ENCODE data around the gene GCC2.
A peak's percentile ranks its signal among the peaks of the same experiment; 100 is the strongest.

The GCC2 gene

DNA sequence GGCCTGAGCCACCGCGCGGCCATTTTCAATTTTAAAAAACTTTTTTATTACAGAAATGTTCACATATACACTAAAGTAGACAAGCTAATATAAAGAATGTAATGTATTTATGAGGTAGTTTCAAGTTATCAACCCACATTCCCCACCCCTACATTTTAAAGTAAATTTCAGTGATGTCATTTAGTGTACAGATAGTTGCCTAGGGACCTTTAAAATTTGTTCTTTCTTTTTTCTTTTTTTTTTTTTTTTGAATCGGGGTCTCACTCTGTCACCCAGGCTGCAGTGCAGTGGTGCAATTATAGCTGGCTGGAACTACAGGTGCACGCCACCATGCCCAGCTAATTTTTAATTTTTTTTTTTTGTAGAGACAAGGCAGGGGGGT lies 82.7 kb downstream of the GCC2 start:
- DNase-seq (ENCODE audit: low spot score) = no peak
- Histone ChIP-seq H3K27ac (no peak overlapping the region), H3K4me3 (no peak overlapping the region)
- TF ChIP-seq, protein P1, sequence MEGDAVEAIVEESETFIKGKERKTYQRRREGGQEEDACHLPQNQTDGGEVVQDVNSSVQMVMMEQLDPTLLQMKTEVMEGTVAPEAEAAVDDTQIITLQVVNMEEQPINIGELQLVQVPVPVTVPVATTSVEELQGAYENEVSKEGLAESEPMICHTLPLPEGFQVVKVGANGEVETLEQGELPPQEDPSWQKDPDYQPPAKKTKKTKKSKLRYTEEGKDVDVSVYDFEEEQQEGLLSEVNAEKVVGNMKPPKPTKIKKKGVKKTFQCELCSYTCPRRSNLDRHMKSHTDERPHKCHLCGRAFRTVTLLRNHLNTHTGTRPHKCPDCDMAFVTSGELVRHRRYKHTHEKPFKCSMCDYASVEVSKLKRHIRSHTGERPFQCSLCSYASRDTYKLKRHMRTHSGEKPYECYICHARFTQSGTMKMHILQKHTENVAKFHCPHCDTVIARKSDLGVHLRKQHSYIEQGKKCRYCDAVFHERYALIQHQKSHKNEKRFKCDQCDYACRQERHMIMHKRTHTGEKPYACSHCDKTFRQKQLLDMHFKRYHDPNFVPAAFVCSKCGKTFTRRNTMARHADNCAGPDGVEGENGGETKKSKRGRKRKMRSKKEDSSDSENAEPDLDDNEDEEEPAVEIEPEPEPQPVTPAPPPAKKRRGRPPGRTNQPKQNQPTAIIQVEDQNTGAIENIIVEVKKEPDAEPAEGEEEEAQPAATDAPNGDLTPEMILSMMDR (IDR thresholded peaks at IDR 0.05) = no peak

DNA sequence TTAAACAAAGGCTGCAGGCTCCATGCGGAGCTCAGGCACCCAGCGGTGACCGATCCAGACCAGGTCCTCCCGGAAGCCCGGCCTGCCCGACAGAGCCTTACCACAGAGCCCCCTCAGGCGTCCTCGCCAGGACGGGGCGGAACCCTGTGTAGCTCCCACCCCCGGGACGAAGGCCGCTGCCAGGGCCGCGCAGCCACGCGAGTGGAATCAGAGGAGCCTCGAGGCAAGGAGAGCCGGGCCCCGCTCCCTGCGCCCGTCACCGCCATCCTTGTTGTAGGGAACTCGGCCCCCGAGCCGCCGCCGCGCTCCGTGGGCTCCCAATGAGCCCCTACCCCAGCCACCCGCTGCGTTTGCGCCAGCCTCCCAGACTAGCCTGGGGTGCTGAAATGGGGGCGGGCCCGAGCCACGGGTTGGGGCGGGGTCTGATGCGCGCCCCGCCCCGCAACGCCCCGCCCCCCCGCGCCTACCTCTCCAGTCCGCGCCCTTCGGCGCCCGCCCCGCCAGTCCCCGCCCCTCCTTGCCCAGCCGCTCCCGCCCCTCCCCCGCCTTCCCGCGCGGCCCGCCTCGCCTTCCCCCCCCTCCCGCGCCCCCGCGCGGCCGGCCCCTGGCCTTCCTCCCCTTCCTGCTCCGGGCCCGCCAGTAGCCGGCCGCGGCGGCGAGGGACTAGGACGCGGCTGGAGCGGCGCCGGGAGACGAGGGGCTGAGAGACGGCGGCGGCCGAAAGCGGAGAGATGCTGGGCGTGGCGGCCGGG lies 85.0 kb downstream of the GCC2 start, which contains the start of gene LIMS1:
LIMS1 (plus strand) TSS at position 639 of the 752 bp plus-strand sequence; CDS start at position 732, 93 bp downstream.
- Histone ChIP-seq H3K4me3 (peak within 1 kb of the TSS; percentile 91), H3K27ac (peak within 1 kb of the TSS; percentile 88 to 97)
- TF ChIP-seq, protein P1 (IDR thresholded peaks at IDR 0.05) = no peak
- peak; percentile 92 for DNase-seq (ENCODE audit: low spot score)

DNA sequence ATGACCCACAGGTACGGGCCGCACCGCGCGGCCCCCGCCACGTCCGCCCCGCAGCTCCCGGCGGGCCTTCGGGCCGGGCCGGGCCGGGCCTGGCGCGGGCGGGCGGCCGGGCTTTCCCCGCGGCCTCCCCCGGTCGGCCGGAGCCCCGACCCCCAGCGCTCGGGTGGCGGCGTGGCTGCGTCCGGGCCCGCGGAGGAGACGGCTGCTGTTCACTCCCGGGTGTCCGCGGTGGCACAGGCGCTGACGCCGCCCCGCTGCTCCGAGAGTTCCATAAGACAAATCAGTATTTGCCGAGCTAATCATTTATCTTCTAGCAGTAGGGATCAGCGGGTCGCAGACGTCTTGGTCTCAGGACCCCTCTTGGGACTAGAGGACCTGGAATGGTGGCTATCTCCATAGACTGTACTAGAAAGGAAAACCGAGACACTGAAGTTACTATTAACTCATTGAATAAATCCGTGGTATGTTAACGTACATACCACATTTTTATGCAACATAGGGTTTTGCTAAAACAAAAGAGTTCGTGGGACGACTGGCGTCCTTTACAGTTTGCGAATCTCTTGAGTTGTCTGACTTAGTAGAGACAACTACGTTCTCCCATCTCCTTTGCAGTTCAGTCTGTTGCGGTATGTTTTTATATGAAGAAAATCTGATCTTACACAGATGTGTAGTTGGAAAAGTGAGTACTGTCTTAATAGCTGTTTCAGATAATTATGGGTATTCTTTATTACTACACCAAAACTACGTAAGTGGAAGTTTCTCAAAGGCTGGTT lies 85.8 kb downstream of the GCC2 start:
- TF ChIP-seq, protein P1 (IDR thresholded peaks at IDR 0.05) = no peak
- DNase-seq (ENCODE audit: low spot score) = peak; percentile 79
- Histone ChIP-seq H3K27ac (peak overlapping the region; percentile 88 to 97), H3K4me3 (peak overlapping the region; percentile 91)

DNA sequence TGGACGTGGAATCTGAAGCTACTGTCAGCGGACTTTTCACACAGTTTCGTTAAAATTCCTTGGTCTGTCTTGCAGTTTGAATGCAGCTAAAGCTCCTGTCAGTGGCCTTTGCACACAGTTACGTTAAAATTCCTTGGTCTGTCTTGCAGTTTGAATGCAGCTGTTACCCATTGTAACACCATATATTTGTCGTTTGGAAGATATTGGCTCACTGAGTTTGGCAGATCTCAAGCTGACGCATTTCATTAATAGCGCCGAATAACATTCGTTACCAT lies 86.3 kb downstream of the GCC2 start:
- Histone ChIP-seq H3K27ac (peak overlapping the region; percentile 88 to 97), H3K4me3 (peak overlapping the region; percentile 91)
- no peak for DNase-seq (ENCODE audit: low spot score)
- TF ChIP-seq, protein P1 (IDR thresholded peaks at IDR 0.05) = no peak

DNA sequence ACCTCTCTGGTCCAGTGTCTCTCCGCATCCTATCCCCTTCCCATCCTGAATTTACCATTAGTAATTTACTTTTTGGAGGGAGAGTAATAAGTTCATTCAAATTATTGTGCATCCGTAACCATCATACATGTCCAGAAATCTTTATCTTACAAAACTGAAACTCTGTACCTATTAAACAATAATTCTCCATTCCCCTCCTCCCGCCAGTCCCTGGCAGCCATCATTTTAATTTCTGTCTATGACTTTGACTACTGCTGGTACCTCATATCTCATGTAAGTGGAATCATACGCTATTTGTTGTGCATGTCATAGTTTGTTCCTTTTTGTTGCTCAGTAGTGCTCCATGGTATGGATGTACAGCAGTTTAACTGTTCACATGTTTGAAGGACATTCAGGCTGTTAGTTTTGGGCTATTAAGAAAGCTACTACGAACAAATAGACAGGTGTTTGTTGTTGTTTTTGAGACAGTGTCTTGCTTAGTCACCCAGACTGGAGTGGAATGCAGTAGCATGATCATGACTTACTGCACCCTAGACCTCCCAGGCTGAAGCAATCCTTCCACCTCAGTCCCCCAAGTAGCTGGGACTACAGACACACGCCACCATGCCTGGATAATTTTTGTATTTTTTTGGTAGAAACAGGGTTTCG lies 87.3 kb downstream of the GCC2 start:
- no peak overlapping the region for H3K27ac ChIP-seq
- TF ChIP-seq, protein P1 (IDR thresholded peaks at IDR 0.05) = no peak
- peak overlapping the region; percentile 91 for H3K4me3 ChIP-seq
- DNase-seq (ENCODE audit: low spot score) = no peak

DNA sequence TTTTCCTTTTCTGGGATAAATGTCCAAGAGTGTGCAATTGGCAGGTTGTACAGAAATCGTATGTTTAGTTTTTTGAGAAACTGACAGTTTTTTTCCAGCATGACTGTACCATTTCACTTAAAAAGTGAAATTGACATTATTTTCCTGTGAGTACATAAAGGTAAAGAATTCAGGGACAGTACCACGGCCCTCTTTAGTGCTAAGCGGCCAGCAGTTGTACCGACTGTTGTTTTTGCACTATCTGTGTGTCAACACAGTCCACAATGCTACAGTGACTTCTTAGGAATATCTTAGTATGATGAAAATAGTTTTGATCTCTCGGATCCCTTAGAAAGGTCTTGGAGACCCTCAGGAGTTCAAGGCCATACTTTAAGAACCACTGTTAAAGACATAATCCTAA lies 87.9 kb downstream of the GCC2 start:
- TF ChIP-seq, protein P1 (IDR thresholded peaks at IDR 0.05) = no peak
- DNase-seq (ENCODE audit: low spot score) = no peak
- Histone ChIP-seq H3K4me3 (no peak overlapping the region), H3K27ac (no peak overlapping the region)

All from coronary artery (tissue), 2 donors.